RWPE1 (cell line): ENCODE results near the gene NXN.
A peak's percentile ranks its signal among the peaks of the same experiment; 100 is the strongest.
"Not testable (repeated sequence)": the region's sequence is repeated elsewhere in the genome, so short reads cannot be mapped to it uniquely, and the experiment has no call there.

Experiments
- CTCF ChIA-PET: fragments of 350-600 bp; sonication (Branson Sonifier 250); formaldehyde crosslinking; extraction: SDS; loops from one replicate; lab custom pipeline; 2021; lab: Yijun Ruan, JAX
- POLR2A ChIA-PET: fragments of 400-600 bp; formaldehyde crosslinking; extraction: SDS; loops from one replicate; lab custom pipeline; 2020; ENCODE audit warnings: antibody characterized with exemption; ENCODE audit not compliant: low non-redundant PET; lab: Yijun Ruan, JAX
- DNase-seq: peaks from one replicate; pipeline ENCODE4 v3.0.0; 2012; ENCODE audit warnings: low spot score
- H3K27ac ChIP-seq: fragments of 450-650 bp; 2 replicates; pipeline ENCODE4 v1.5.1; 2017
- TF ChIP-seq, protein P1 (sequence below): fragments of 450-650 bp; conservative IDR thresholded peaks from 2 replicates; pipeline ENCODE4 v1.5.1; 2017; ENCODE audit warnings: low read depth, mild to moderate bottlenecking

The NXN gene

GRCh38 chr17:794876-795275 lies 184.7 kb downstream of the NXN start:
- TF ChIP-seq, protein P1, sequence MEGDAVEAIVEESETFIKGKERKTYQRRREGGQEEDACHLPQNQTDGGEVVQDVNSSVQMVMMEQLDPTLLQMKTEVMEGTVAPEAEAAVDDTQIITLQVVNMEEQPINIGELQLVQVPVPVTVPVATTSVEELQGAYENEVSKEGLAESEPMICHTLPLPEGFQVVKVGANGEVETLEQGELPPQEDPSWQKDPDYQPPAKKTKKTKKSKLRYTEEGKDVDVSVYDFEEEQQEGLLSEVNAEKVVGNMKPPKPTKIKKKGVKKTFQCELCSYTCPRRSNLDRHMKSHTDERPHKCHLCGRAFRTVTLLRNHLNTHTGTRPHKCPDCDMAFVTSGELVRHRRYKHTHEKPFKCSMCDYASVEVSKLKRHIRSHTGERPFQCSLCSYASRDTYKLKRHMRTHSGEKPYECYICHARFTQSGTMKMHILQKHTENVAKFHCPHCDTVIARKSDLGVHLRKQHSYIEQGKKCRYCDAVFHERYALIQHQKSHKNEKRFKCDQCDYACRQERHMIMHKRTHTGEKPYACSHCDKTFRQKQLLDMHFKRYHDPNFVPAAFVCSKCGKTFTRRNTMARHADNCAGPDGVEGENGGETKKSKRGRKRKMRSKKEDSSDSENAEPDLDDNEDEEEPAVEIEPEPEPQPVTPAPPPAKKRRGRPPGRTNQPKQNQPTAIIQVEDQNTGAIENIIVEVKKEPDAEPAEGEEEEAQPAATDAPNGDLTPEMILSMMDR = peak; percentile 60
- ChIA-PET CTCF (interaction anchor here (0.6 to 2.8 kb wide), 7 partner anchors 30 to 202 kb away, joined by 3 to 32 read pairs (median 4); partner anchors contain the start of genes NXN and TIMM22), POLR2A (no interaction called here)
- DNase-seq = peak; percentile 49
- peak overlapping the region; percentile 98 for H3K27ac ChIP-seq

- TF ChIP-seq, protein P1 = no peak
- POLR2A ChIA-PET = no interaction called here
- H3K27ac ChIP-seq = peak overlapping the region; percentile 98
- no peak for DNase-seq
- CTCF ChIA-PET = interaction anchor here (1.5 kb wide), 1 partner anchor 189 kb away, joined by 7 read pairs; no protein-coding TSS in a partner anchor
These were observed 187.3 kb downstream of the NXN start for GRCh38 chr17:792277-792676.

- TF ChIP-seq, protein P1 = no peak
- H3K27ac ChIP-seq = peak overlapping the region; percentile 98
- DNase-seq = no peak
- ChIA-PET CTCF (interaction anchor here (1.5 kb wide), 1 partner anchor 189 kb away, joined by 7 read pairs; no protein-coding TSS in a partner anchor), POLR2A (no interaction called here)
These were observed 187.7 kb downstream of the NXN start for GRCh38 chr17:791829-792228.

- POLR2A ChIA-PET = not testable (repeated sequence)
- CTCF ChIA-PET = interaction anchor here (0.5 kb wide), 1 partner anchor 38 kb away, joined by 3 read pairs; no protein-coding TSS in a partner anchor
These were observed 188.7 kb downstream of the NXN start for GRCh38 chr17:790874-791247.

DNA sequence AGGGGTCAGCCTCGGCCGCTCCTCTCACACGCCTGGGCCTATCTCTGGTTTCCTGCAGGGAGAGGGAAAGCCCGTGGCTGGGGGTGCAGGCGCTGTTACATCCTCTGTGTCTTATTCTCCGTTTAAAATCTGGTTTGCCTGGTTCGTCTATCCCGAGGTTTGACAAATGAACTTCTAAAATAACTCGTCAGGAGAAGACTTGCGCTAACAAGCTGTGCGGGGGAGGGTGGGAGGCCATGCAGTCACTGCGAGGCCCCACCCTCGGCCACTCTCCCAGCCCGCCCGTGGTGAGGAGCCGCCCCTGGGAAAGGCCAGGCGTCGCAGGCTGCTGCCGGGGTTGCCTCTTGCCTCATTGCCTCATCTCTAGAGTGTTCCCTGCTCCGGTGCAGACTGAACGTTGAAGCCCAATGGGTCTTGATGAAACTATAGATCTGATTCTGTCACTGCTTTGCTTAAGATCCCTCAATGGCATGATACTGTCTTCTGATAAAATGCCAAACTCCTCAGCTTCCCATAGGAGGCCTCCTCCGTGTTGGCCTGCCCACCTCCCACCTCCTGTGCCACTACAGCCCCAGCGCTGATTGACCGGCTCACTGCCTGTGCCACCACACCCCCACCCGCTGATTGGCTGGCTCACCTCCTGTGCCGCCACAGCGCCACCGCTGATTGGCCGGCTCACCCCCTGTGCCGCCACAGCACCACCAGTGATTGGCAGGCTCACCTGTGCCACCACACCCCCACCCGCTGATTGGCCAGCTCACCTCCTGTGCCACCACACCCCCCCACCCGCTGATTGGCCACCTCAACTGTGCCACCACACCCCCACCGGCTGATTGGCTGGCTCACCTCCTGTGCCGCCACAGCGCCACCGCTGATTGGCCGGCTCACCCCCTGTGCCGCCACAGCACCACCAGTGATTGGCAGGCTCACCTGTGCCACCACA lies 189.4 kb downstream of the NXN start:
- CTCF ChIA-PET = interaction anchor here (0.5 to 0.7 kb wide), 2 partner anchors 38 to 480 kb away, joined by 3 read pairs; no protein-coding TSS in a partner anchor
- POLR2A ChIA-PET = not testable (repeated sequence)
- H3K27ac ChIP-seq = peak overlapping the region; percentile 98
- peak; percentile 87 for DNase-seq

More at GRCh38 chr17:790874-791247, 188.7 kb downstream of the NXN start:
- peak overlapping the region; percentile 98 for H3K27ac ChIP-seq
- DNase-seq = not testable (repeated sequence)

DNA sequence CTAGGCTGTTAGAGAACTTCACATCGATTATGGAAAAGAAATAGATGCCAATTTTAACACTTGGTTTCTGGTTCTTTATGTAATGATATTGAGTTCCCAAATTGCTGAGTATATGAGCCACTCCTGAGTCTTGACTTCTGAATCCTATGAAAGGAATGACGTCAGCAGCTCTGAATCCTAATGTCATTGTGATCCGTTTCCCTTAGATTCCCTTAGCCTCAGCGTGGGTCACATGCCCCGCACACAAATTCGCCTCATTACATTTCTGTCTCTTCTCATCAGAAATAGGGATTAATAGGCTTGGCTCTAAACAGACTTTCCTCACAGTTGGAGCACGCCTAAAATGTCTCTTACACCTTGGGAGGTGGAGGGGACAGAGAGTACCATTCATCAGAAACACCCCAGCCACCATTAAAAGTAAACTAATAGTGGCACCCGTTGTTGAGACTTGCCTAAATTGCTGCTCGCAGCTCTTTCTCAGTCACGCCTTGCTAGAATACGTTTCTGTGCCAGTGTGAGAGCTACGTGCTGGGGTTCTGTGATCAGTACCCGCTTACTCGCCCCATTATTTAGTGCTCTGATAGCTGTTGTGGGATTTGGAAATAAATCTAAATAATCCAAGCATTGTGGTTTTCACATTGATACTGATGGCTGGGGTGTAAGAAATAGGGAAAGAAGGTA lies 190.3 kb downstream of the NXN start:
- CTCF ChIA-PET = interaction anchor here (0.7 to 1.1 kb wide), 2 partner anchors 192 to 479 kb away, joined by 3 to 4 read pairs; no protein-coding TSS in a partner anchor
- POLR2A ChIA-PET = no interaction called here

More for the DNA sequence above, 190.3 kb downstream of the NXN start:
- TF ChIP-seq, protein P1 = no peak
- peak overlapping the region; percentile 98 for H3K27ac ChIP-seq
- no peak for DNase-seq
